ENCODE results near the gene NPHP4. TPM values are rescaled to one million over a fixed set of nuclear protein-coding genes. Genes with fewer than 3 reads are reported as not detected.

The NPHP4 gene
- polyA plus RNA-seq, 3 donors: 12.9 to 17.6 (median 14.4) TPM

GRCh38 chr1:5832916-5833895, 159.0 kb downstream of the NPHP4 start:
- no peak for DNase-seq

- DNase-seq: no peak
These were observed 160.5 kb downstream of the NPHP4 start for GRCh38 chr1:5831600-5832335.

DNA sequence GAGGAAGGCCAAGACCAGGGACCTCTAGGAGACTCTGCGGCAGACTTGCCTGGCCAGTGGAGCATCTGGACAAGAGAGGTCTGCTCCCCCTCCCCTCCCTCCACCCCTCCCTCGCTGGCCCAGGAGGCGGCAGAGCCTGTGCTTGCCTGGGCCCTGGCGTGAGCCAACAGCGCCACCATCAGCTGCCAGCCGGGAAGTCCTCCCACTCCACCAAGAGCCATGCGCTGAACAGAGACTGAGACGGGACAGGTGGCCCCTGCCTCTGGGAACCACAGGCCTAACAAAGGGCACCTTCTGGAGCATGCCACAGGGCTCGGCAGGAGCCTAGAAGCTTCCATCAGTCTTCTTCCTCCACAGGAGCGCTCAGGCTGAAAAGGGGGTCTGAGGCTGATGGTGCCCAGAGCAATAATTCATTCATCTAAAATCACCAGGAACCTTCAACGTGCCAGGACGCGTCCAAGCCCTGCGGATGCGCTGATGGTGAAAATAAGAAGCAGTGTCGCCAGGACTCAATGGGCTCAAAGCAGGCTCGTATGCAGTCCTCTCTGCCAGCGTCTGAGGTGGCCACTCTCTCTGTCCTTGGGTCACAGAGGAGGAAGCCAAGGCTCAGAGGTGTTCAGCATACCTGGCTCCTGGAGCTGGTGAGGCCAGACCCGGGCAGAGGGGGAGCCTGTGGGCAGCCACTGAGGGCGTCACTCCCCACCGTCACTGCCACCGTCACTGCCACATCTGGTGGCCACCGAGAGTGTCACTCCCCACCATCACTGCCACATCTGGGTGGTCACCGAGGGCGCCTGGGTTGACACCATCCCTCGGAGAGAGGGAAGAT, 161.2 kb downstream of the NPHP4 start:
- no peak for DNase-seq

- DNase-seq: no peak
These were observed 162.8 kb downstream of the NPHP4 start for GRCh38 chr1:5829414-5829813.

GRCh38 chr1:5828308-5828935, 163.8 kb downstream of the NPHP4 start:
- DNase-seq: no peak

GRCh38 chr1:5827516-5827915, 164.7 kb downstream of the NPHP4 start:
- DNase-seq: no peak

DNA sequence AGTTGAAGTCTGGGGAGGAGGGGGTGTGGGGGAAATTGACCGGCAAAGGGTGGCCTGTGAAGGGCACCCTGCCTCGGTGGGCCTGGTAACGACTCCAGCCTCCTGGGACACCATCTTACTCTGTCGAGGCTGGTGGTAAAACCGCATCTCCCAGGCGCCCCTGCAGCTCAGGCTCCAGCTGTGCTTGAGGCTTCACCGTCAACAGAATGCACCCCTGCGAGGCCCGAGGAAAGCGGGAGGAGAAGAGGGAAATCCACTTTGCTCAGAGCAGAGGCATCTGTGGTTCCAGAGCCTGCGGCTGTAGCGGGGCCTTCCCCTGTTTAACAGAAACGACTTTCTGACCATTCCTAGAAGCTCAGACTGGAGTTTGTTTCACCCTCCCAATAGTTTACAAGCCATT, 165.6 kb downstream of the NPHP4 start:
- no peak for DNase-seq

DNA sequence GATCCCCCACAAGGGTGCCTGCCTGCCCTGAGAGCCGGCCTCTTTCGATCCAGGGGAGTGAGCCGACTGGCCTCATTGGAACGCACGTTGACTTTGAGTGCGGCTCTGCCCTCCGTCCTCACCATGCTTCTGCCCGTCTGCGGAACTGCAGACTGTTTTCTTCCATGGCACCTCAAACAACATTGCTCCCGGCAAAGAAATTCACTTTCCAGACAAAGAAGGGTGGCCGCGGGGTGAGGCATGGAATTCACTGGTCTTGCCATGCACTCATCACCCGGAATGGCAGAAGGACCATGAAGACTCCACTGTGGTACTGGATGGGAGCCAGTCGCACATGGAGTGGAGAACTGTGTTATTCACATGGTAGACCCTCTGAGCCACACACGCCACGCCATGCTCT, 169.5 kb downstream of the NPHP4 start:
- DNase-seq: no peak

- DNase-seq: no peak
These were observed 170.0 kb downstream of the NPHP4 start for GRCh38 chr1:5822266-5822665.

DNA sequence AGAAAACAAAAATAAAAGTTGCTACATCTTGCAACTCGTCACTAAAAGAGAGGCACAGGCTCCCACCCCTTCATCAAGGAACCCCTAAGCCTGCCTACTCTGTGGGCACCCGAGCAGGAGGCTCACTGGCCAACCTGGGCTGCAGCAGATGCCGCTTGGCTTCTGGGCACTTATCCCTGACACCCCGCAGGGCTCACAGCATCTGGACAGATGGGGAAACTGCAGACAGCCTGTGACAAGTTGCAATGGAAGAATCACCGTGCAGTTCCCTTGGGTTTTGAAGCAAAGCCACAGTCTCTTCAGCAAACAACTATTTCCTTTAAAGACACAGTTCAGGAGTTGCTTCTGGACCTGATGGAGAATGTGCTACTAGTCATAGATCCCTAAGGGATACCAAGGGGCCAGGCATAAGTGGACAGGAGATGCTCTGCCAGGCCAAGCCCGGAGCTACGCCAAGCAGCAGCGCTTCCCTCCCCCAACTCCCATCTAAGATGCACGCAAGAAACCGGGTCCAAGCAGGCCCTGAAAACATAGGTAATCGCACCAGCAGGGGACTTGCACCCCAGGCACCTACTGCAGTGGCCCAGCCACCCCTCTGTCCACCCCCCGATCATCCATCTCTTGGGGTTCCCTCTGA, 170.6 kb downstream of the NPHP4 start:
- DNase-seq: no peak

DNA sequence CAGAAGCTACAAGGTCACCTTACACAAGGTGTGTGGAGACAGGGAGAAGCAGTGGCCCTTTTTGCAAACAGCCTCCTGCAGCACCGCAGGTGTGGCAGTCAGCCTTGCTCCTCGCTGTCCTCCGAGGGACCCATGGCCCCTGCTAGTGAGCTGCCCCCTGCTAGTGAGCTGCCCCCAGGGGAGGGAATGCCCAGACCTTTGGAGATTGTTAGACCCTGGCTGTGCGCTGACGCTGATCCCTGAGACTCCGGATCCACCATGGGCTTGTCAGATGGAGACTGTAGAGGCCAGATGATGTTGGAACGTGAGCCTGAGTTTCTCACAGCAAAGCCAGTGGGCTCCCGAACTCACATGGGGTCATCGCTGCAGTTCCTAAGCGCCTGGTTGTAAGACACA, 172.2 kb downstream of the NPHP4 start:
- no peak for DNase-seq

DNA sequence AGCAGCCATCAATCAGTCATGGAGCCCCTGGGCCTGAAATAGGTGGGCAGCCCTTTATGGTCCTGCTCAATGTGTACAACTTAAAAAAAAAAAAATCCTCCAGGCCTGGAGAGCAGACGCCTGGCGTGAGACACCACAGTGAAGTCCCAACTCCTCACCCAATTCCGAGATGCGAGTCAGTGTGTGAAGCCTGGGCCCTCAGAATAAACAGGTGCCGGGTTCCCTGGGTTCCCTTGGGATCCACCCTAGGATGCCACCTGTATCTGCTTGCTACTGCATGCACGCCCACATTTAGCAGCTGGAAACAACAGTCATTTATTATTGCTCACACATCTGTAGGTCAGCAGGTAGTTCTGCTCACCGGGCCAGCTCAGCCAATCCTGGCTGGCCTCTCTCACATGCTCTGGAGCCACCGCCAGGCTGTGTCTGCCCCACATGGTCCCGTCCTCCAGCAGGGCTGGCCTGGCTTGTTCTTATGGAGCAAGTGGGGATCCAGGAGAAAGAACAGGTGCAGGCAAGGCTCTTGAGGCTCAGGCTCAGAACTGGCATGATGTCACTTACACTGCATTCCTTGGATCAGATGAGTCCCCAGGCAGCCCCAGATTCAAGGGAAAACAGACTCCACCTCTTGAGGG, 172.7 kb downstream of the NPHP4 start:
- no peak for DNase-seq

- DNase-seq: no peak
These were observed 173.5 kb downstream of the NPHP4 start for GRCh38 chr1:5818755-5819154.

GRCh38 chr1:5815716-5816115, 176.5 kb downstream of the NPHP4 start:
- DNase-seq: no peak

GRCh38 chr1:5815211-5815610, 177.0 kb downstream of the NPHP4 start:
- no peak for DNase-seq

DNA sequence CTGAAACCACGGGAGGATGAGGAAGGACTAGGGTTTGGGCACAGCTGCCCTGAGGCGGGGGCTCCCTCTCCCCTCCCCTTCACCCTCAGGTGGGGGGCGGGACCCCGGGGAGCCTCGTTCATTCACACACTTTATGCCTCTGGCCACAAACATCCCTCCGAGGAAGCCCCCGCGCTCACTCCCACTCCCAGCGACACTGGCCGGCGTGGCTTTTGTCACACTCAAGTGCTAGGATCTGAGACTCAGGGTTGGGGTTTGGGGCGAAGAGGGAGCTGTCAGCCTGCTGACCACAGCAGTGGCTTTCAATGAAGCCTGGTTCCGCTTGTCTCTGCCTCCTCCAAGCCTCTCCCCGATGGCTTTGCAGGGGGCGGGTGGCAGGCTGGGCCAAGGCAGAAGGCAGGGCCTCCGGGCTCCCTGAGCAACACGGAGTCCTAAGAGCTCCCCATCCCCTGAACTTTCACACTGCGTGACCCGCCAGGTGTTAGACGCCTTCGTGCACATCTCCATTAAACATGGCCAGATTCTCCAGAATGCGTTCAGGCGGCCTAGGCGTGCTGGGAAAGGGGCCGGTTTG, 178.1 kb downstream of the NPHP4 start:
- no peak for DNase-seq

DNA sequence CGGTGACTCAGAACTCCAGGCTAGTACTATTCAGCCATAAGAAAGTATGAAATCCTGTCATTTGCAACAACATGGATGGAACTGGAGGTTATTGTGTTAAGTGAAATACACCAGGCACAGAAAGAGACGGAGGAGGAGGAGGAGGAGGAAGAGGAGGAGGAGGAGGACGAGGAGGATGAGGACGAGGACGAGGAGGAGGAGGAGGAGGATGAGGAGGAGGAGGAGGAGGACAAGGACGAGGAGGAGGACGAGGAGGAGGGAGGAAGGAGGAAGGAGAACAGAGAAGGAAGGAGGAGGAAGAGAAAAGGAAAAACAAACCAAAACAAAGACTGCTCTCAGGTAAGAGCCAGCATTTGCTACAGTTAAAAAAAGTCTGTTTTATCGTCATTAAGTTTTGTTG, 178.7 kb downstream of the NPHP4 start:
- DNase-seq: no peak
